ENCODE results near the gene MMGT1. TPM values are rescaled to one million over a fixed set of nuclear protein-coding genes. Genes with fewer than 3 reads are reported as not detected.

MMGT1 gene
- total and polyA plus RNA-seq, 3 donors from 2014 or later: 8.8 to 11.1 (median 9.8) TPM

- intact Hi-C loops (cut with DNase I; ENCODE audit: low total_unique reads): no loop called here
- 61 to 88% methylated on average over 4 to 5 of the region's 5 CpGs for WGBS, 2 donors
- Histone ChIP-seq H3K27me3 (no peaks in the 10 kb centered on the region), H3K27ac (no peak overlapping the region), H3K4me3 (no peak overlapping the region), H3K9me3 (no peaks in the 10 kb centered on the region), H3K36me3 (ENCODE audit: low read depth, missing control alignments) (no peaks in the 10 kb centered on the region), H3K4me1 (no peaks in the 10 kb centered on the region)
- no peak for DNase-seq
- TF ChIP-seq, protein P1, sequence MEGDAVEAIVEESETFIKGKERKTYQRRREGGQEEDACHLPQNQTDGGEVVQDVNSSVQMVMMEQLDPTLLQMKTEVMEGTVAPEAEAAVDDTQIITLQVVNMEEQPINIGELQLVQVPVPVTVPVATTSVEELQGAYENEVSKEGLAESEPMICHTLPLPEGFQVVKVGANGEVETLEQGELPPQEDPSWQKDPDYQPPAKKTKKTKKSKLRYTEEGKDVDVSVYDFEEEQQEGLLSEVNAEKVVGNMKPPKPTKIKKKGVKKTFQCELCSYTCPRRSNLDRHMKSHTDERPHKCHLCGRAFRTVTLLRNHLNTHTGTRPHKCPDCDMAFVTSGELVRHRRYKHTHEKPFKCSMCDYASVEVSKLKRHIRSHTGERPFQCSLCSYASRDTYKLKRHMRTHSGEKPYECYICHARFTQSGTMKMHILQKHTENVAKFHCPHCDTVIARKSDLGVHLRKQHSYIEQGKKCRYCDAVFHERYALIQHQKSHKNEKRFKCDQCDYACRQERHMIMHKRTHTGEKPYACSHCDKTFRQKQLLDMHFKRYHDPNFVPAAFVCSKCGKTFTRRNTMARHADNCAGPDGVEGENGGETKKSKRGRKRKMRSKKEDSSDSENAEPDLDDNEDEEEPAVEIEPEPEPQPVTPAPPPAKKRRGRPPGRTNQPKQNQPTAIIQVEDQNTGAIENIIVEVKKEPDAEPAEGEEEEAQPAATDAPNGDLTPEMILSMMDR (IDR thresholded peaks at IDR 0.05): no peak
- no peak for TF ChIP-seq POLR2A (IDR thresholded peaks at IDR 0.05)
Observed at GRCh38 chrX:135914404-135914803, 59.4 kb downstream of the MMGT1 start.

Other genes starting within 250 kb of the MMGT1 start
- 10 to 100 TPM; 19.9 to 27.5 TPM for gene CT45A3, start 205.8 kb downstream of the MMGT1 start, total RNA-seq
- gene CT45A3, start 205.8 kb downstream of the MMGT1 start, polyA plus RNA-seq (ENCODE audit: insufficient read depth, low read depth, low replicate concordance): 20.7 TPM
- 1 to 10 TPM; 6.2 to 8.1 TPM for gene CT45A5, start 188.5 kb downstream of the MMGT1 start, total RNA-seq
- gene CT45A5, start 188.5 kb downstream of the MMGT1 start, polyA plus RNA-seq (ENCODE audit: insufficient read depth, low read depth, low replicate concordance): 6.7 TPM
- not detected for gene CT45A6, start 171.2 kb downstream of the MMGT1 start, total RNA-seq
- gene CT45A6, start 171.2 kb downstream of the MMGT1 start, polyA plus RNA-seq (ENCODE audit: insufficient read depth, low read depth, low replicate concordance): not detected
- under 1 TPM in 1 of 2 donors, not detected in 1; 0.31 TPM for gene CT45A2, start 154.0 kb downstream of the MMGT1 start, total RNA-seq
- gene CT45A2, start 154.0 kb downstream of the MMGT1 start, polyA plus RNA-seq (ENCODE audit: insufficient read depth, low read depth, low replicate concordance): 0.37 TPM
- gene CT45A7, start 136.7 kb downstream of the MMGT1 start, total RNA-seq: not detected
- 0.83 TPM for gene CT45A7, start 136.7 kb downstream of the MMGT1 start, polyA plus RNA-seq (ENCODE audit: insufficient read depth, low read depth, low replicate concordance)
- under 1 TPM in 1 of 2 donors, not detected in 1; 0.31 TPM for gene CT45A8, start 119.5 kb downstream of the MMGT1 start, total RNA-seq
- 0.37 TPM for gene CT45A8, start 119.5 kb downstream of the MMGT1 start, polyA plus RNA-seq (ENCODE audit: insufficient read depth, low read depth, low replicate concordance)
- gene CT45A9, start 102.2 kb downstream of the MMGT1 start, total RNA-seq: not detected
- not detected for gene CT45A9, start 102.2 kb downstream of the MMGT1 start, polyA plus RNA-seq (ENCODE audit: insufficient read depth, low read depth, low replicate concordance)
- gene CT45A10, start 80.5 kb downstream of the MMGT1 start, total RNA-seq: 10 to 100 TPM; 17.7 to 27.9 TPM
- gene CT45A10, start 80.5 kb downstream of the MMGT1 start, polyA plus RNA-seq (ENCODE audit: insufficient read depth, low read depth, low replicate concordance): 10.0 TPM
- 1 to 10 TPM; 3.9 to 5.5 TPM for gene SAGE1, start 80.3 kb downstream of the MMGT1 start, total RNA-seq
- 5.3 TPM for gene SAGE1, start 80.3 kb downstream of the MMGT1 start, polyA plus RNA-seq (ENCODE audit: insufficient read depth, low read depth, low replicate concordance)
- gene SLC9A6, start 11.4 kb upstream of the MMGT1 start, total RNA-seq: 10 to 100 TPM; 18.3 to 19.9 TPM
- gene SLC9A6, start 11.4 kb upstream of the MMGT1 start, polyA plus RNA-seq (ENCODE audit: insufficient read depth, low read depth, low replicate concordance): 13.0 TPM
- gene FHL1, start 173.5 kb upstream of the MMGT1 start, total RNA-seq: 10 to 100 TPM; 92.5 to 98.6 TPM
- gene FHL1, start 173.5 kb upstream of the MMGT1 start, polyA plus RNA-seq (ENCODE audit: insufficient read depth, low read depth, low replicate concordance): 211 TPM